ENCODE data around the gene NIM1K.

DNA sequence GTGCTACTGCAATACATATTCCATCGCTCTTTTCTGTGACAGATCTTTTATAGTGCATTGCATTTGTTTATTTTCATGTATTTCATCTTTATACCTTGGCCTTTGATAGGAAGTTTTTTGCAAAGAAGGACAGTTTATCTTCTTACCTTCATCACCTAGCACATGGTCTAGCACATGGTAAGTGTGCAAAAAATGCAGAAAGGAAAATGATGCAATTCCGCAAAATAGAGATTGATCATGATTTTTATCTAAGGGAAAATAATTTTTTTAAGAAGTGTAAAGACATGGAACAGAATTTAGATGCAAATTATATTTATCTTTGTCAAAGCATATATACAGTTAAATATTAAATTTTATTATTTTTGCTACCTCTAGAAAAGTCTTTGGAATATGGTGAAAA is 19.2 kb upstream of the NIM1K start:
- TF ChIP-seq CBFB (CRISPR knock-in tag; IDR thresholded peaks at IDR 0.05): no peak
- TF ChIP-seq ZBTB20 (CRISPR knock-in tag; IDR thresholded peaks at IDR 0.05; ENCODE audit: borderline replicate concordance, low read depth): no peak
- TF ChIP-seq MAFG (CRISPR knock-in tag; IDR thresholded peaks at IDR 0.05): no peak
- TF ChIP-seq, protein P1, sequence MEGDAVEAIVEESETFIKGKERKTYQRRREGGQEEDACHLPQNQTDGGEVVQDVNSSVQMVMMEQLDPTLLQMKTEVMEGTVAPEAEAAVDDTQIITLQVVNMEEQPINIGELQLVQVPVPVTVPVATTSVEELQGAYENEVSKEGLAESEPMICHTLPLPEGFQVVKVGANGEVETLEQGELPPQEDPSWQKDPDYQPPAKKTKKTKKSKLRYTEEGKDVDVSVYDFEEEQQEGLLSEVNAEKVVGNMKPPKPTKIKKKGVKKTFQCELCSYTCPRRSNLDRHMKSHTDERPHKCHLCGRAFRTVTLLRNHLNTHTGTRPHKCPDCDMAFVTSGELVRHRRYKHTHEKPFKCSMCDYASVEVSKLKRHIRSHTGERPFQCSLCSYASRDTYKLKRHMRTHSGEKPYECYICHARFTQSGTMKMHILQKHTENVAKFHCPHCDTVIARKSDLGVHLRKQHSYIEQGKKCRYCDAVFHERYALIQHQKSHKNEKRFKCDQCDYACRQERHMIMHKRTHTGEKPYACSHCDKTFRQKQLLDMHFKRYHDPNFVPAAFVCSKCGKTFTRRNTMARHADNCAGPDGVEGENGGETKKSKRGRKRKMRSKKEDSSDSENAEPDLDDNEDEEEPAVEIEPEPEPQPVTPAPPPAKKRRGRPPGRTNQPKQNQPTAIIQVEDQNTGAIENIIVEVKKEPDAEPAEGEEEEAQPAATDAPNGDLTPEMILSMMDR (CRISPR knock-in tag; IDR thresholded peaks at IDR 0.05): no peak
- TF ChIP-seq POLR2A (IDR thresholded peaks at IDR 0.05; ENCODE audit: insufficient read depth in 1 of 2, low read depth in 2 of 2, low read length in 2 of 2): no peak
- TF ChIP-seq, protein P2, sequence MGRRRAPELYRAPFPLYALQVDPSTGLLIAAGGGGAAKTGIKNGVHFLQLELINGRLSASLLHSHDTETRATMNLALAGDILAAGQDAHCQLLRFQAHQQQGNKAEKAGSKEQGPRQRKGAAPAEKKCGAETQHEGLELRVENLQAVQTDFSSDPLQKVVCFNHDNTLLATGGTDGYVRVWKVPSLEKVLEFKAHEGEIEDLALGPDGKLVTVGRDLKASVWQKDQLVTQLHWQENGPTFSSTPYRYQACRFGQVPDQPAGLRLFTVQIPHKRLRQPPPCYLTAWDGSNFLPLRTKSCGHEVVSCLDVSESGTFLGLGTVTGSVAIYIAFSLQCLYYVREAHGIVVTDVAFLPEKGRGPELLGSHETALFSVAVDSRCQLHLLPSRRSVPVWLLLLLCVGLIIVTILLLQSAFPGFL (CRISPR knock-in tag; IDR thresholded peaks at IDR 0.05): no peak
- no peak for TF ChIP-seq ZNF230 (CRISPR knock-in tag; IDR thresholded peaks at IDR 0.05)
- TF ChIP-seq HNRNPUL1 (IDR thresholded peaks at IDR 0.05; ENCODE audit: low read depth, low read length): no peak
- TF ChIP-seq, protein P3, sequence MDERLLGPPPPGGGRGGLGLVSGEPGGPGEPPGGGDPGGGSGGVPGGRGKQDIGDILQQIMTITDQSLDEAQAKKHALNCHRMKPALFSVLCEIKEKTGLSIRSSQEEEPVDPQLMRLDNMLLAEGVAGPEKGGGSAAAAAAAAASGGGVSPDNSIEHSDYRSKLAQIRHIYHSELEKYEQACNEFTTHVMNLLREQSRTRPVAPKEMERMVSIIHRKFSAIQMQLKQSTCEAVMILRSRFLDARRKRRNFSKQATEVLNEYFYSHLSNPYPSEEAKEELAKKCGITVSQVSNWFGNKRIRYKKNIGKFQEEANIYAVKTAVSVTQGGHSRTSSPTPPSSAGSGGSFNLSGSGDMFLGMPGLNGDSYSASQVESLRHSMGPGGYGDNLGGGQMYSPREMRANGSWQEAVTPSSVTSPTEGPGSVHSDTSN (CRISPR knock-in tag; IDR thresholded peaks at IDR 0.05): no peak
- TF ChIP-seq ZNF766 (CRISPR knock-in tag; IDR thresholded peaks at IDR 0.05; ENCODE audit: borderline replicate concordance): no peak
- TF ChIP-seq, protein P4, sequence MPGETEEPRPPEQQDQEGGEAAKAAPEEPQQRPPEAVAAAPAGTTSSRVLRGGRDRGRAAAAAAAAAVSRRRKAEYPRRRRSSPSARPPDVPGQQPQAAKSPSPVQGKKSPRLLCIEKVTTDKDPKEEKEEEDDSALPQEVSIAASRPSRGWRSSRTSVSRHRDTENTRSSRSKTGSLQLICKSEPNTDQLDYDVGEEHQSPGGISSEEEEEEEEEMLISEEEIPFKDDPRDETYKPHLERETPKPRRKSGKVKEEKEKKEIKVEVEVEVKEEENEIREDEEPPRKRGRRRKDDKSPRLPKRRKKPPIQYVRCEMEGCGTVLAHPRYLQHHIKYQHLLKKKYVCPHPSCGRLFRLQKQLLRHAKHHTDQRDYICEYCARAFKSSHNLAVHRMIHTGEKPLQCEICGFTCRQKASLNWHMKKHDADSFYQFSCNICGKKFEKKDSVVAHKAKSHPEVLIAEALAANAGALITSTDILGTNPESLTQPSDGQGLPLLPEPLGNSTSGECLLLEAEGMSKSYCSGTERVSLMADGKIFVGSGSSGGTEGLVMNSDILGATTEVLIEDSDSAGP (CRISPR knock-in tag; IDR thresholded peaks at IDR 0.05; ENCODE audit: borderline replicate concordance): no peak
- no peak for TF ChIP-seq STAT5B (CRISPR knock-in tag; IDR thresholded peaks at IDR 0.05)
